ENCODE measurements around the gene MALAT1.
"Not testable (repeated sequence)": the region's sequence is repeated elsewhere in the genome, so short reads cannot be mapped to it uniquely, and the experiment has no call there.

The MALAT1 gene

GRCh38 chr11:65498977-65499712 lies at the start of gene MALAT1:
Gene MALAT1 (plus strand): TSS chr11:65499045.
- peak; percentile 91 to 98 (median 96) for DNase-seq
- intact Hi-C loops (cut with DNase I), result loop anchor here (1.0 to 5.0 kb wide), 2 partner anchors 22 to 77 kb away; partner anchors contain the start of gene NEAT1

GRCh38 chr11:65451301-65451700 lies 47.5 kb upstream of the MALAT1 start:
- intact Hi-C loops (cut with DNase I); DNase-seq: not testable (repeated sequence)

- DNase-seq; intact Hi-C loops (cut with DNase I): not testable (repeated sequence)
Observed at GRCh38 chr11:65452259-65452658, 46.6 kb upstream of the MALAT1 start.

- intact Hi-C loops (cut with DNase I), result no loop called here
- DNase-seq, result peak in 8 of 42 donors; percentile 22 to 61 (median 36)
Observed at GRCh38 chr11:65452806-65453490, 45.9 kb upstream of the MALAT1 start.

- DNase-seq, result peak in 3 of 42 donors; percentile 30 to 43 (median 34)
- intact Hi-C loops (cut with DNase I), result no loop called here
Observed at GRCh38 chr11:65454311-65454695, 44.5 kb upstream of the MALAT1 start.

GRCh38 chr11:65454696-65455456 lies 44.0 kb upstream of the MALAT1 start:
- DNase-seq, result peak; percentile 82 to 96 (median 91)
- intact Hi-C loops (cut with DNase I), result no loop called here

GRCh38 chr11:65456418-65456817 lies 42.4 kb upstream of the MALAT1 start:
- no peak for DNase-seq
- intact Hi-C loops (cut with DNase I), result no loop called here

- DNase-seq, result peak in 1 of 42 donors; percentile 6
- intact Hi-C loops (cut with DNase I), result no loop called here
Observed at GRCh38 chr11:65459552-65459951, 39.3 kb upstream of the MALAT1 start.

GRCh38 chr11:65465471-65465870 lies 33.4 kb upstream of the MALAT1 start:
- intact Hi-C loops (cut with DNase I); DNase-seq: not testable (repeated sequence)

GRCh38 chr11:65467306-65467705 lies 31.5 kb upstream of the MALAT1 start:
- DNase-seq; intact Hi-C loops (cut with DNase I): not testable (repeated sequence)

GRCh38 chr11:65468874-65469333 lies 29.9 kb upstream of the MALAT1 start:
- intact Hi-C loops (cut with DNase I), result no loop called here
- peak in 29 of 42 donors; percentile 27 to 81 (median 57) for DNase-seq

GRCh38 chr11:65470433-65471049 lies 28.3 kb upstream of the MALAT1 start:
- intact Hi-C loops (cut with DNase I), result no loop called here
- DNase-seq, result no peak

GRCh38 chr11:65471447-65471891 lies 27.4 kb upstream of the MALAT1 start:
- peak in 40 of 42 donors; percentile 46 to 88 (median 74) for DNase-seq
- intact Hi-C loops (cut with DNase I), result no loop called here

GRCh38 chr11:65472588-65473277 lies 26.1 kb upstream of the MALAT1 start:
- intact Hi-C loops (cut with DNase I); DNase-seq: not testable (repeated sequence)

GRCh38 chr11:65473278-65473860 lies 25.5 kb upstream of the MALAT1 start:
- DNase-seq, result no peak
- intact Hi-C loops (cut with DNase I), result no loop called here

- peak in 1 of 42 donors; percentile 17 for DNase-seq
- intact Hi-C loops (cut with DNase I), result loop anchor here (5.0 kb wide), 1 partner anchor 53 kb away; the partner anchor contains the start of gene NEAT1
Observed at GRCh38 chr11:65474864-65475263, 24.0 kb upstream of the MALAT1 start.

GRCh38 chr11:65476632-65477148 lies 22.2 kb upstream of the MALAT1 start:
- intact Hi-C loops (cut with DNase I), result loop anchor here (1.0 to 5.0 kb wide), 2 partner anchors 23 to 54 kb away; partner anchors contain the start of genes MALAT1 and NEAT1
- peak in 2 of 42 donors; percentile 24 to 29 for DNase-seq
